DMS53 treated with DMSO at 0.1 percent for 48 hours (cell line): ENCODE results near the gene MIF.
"Not testable (repeated sequence)": the region's sequence is repeated elsewhere in the genome, so short reads cannot be mapped to it uniquely, and the experiment has no call there.

ENCODE experiments used
- DNase-seq: peaks from one replicate; lab custom pipeline; 2025; ENCODE audit not compliant: unreplicated experiment; lab: John Stamatoyannopoulos, UW

The MIF gene

GRCh38 chr22:23938328-23939016 lies 44.3 kb downstream of the MIF start:
- DNase-seq, result peak; percentile 0

- no peak for DNase-seq
Measured at GRCh38 chr22:23939017-23939357, 44.8 kb downstream of the MIF start.

- not testable (repeated sequence) for DNase-seq
Measured at GRCh38 chr22:23940166-23940565, 46.0 kb downstream of the MIF start.
